H1 (cell line): ENCODE data around the gene CCDC178. TPM values are rescaled to one million over a fixed set of nuclear protein-coding genes. Genes with fewer than 3 reads are reported as not detected.

ENCODE experiments used
- CHD2 ChIP-seq: IDR thresholded peaks from 2 replicates; pipeline ENCODE4 v1.6.1; 2012; ENCODE audit warnings: low read length, improper control_type of control experiment
- CHD7 ChIP-seq: fragments of 300-600 bp; sonication (generic); IDR thresholded peaks from 2 replicates; pipeline ENCODE4 v1.7.1; 2012; ENCODE audit warnings: low read length, moderate library complexity, mild to moderate bottlenecking, inconsistent platforms; ENCODE audit not compliant: insufficient replicate concordance
- POLR2A ChIP-seq, 2 experiments: IDR thresholded peaks; 1 replicate in 1 of 2; 2 replicates in 1 of 2; pipeline ENCODE4 v1.6.1; 2011; ENCODE audit warnings: low read depth in 2 of 2, low read length in 2 of 2, mild to moderate bottlenecking in 2 of 2; ENCODE audit errors: control extremely low read depth in 1 of 2
- SP2 ChIP-seq: IDR thresholded peaks from 2 replicates; pipeline ENCODE4 v1.6.1; 2012; ENCODE audit warnings: mild to moderate bottlenecking, low read length, inconsistent platforms
- ZNF274 ChIP-seq: IDR thresholded peaks from 2 replicates; pipeline ENCODE4 v1.7.0; 2012; ENCODE audit warnings: low read length, borderline replicate concordance; ENCODE audit errors: extremely low read depth
- polyA plus RNA-seq, 7 experiments: library from polyadenylated mRNA; depleted of rRNA in 3 of 7; stranded (reverse) in 5 of 7; unstranded in 2 of 7; fragments of >200 nt in 5 of 7; fragments of 200-250 nt in 2 of 7; gene quantifications; 1 replicate in 5 of 7; 2 replicates in 1 of 7; 4 replicates in 1 of 7; pipeline versions ENCODE4 v1.2.1 to v1.2.3, GENCODE V29; 2011 to 2013; ENCODE audit warnings: missing spikeins in 2 of 7, mixed read lengths in 2 of 7
- total RNA-seq: library from RNA; stranded (reverse); fragmentation: NEBNext Ultra II Directional; extraction: Animal tissue kit (Norgen Biotek cat#: 25700); gene quantifications from 2 replicates; pipeline ENCODE4 v1.2.1, GENCODE V29; 2021

Gene CCDC178
- total and polyA plus RNA-seq, 2 of the 8 experiments (the other 6 are each of a cell fraction or from before 2014, with no cell fraction given), result not detected

- TF ChIP-seq CHD7, result no peak
- TF ChIP-seq POLR2A (IDR thresholded peaks at IDR 0.05; ENCODE audit: control extremely low read depth in 1 of 2, low read depth in 2 of 2, low read length in 2 of 2), result no peak
- TF ChIP-seq CHD2, result no peak
- no peak for TF ChIP-seq ZNF274
- TF ChIP-seq SP2, result no peak
Measured at GRCh38 chr18:32905651-32906050, 534.9 kb downstream of the CCDC178 start (continued).
